K562 (cell line): Measurements from ENCODE around the gene U2AF1L4. TPM values are rescaled to one million over a fixed set of nuclear protein-coding genes. Genes with fewer than 3 reads are reported as not detected.

Source experiments
- ATAC-seq: fragments of 200-7000 bp; cut with Tn5 transposase; 3 replicates; pipeline ENCODE4 v1.9.1; 2020; ENCODE audit warnings: moderate library complexity
- BruUV-seq: library from RNA; stranded (reverse); fragments of 400-500 nt; replicated peaks from 2 replicates; lab custom pipeline; 2021; lab: Mats Ljungman, UMichigan
- CTCF ChIA-PET: fragments of 300-600 bp; formaldehyde crosslinking; extraction: SDS; loops from one replicate; lab custom pipeline; 2021; ENCODE audit warnings: low intra/inter-chr PET ratio; lab: Yijun Ruan, JAX
- POLR2A ChIA-PET: fragments of 300-600, 350-650 bp; sonication (Branson Sonifier 250); formaldehyde crosslinking; extraction: SDS; loops from one replicate; lab custom pipeline; 2021; ENCODE audit warnings: antibody characterized with exemption, inconsistent platforms; lab: Yijun Ruan, JAX
- DNase-seq, 4 experiments: peaks; one replicate each; pipeline versions ENCODE4 v3.0.0 to v3.0.0-alpha.2; 2011 to 2018; ENCODE audit warnings: low spot score in 3 of 4, mixed read lengths in 3 of 4; ENCODE audit errors: extremely low read depth in 1 of 4
- FAIRE-seq: peaks from 2 replicates; lab custom pipeline; 2011; peaks lifted over from hg19 to GRCh38; lab: Jason Lieb, UNC
- H2AFZ ChIP-seq: 2 replicates; pipeline ENCODE4 v1.6.0; 2011; ENCODE audit warnings: low read depth, low read length, control low read depth, inconsistent platforms
- H3K27ac ChIP-seq: fragments of 200-600 bp; 3 replicates; pipeline ENCODE4 v1.8.0; 2011; ENCODE audit warnings: low read depth, mild to moderate bottlenecking, control low read depth, inconsistent platforms, low read length, moderate library complexity, mixed read lengths; ENCODE audit errors: extremely low read depth
- H3K27me3 ChIP-seq, 2 experiments: fragments of 300-600 bp in 1 of 2; 2 replicates in 1 of 2; 3 replicates in 1 of 2; pipeline versions ENCODE4 v1.6.0 to v1.8.0; 2011; ENCODE audit warnings: inconsistent platforms in 2 of 2, low read length in 2 of 2, mild to moderate bottlenecking in 1 of 2, mixed read lengths in 1 of 2, moderate library complexity in 1 of 2; ENCODE audit not compliant: control insufficient read depth in 2 of 2, insufficient read depth in 2 of 2
- H3K36me3 ChIP-seq: fragments of 300-600 bp; 3 replicates; pipeline ENCODE4 v1.8.0; 2011; ENCODE audit warnings: mild to moderate bottlenecking, low read length, inconsistent platforms; ENCODE audit not compliant: control insufficient read depth, insufficient read depth
- H3K4me1 ChIP-seq, 2 experiments: fragments of 200-600 bp in 1 of 2; replicated peaks in 1 of 2; 2 replicates in 1 of 2; 3 replicates in 1 of 2; pipeline versions ENCODE4 v1.5.1 to v1.8.0; 2011; ENCODE audit warnings: inconsistent platforms in 2 of 2, low read length in 2 of 2, mild to moderate bottlenecking in 1 of 2, mixed read lengths in 1 of 2, moderate library complexity in 1 of 2; ENCODE audit not compliant: control insufficient read depth in 2 of 2, insufficient read depth in 2 of 2
- H3K4me2 ChIP-seq: 2 replicates; pipeline ENCODE4 v1.6.1; 2011; ENCODE audit warnings: low read length, control low read depth, inconsistent platforms, mixed read lengths; ENCODE audit not compliant: insufficient read depth
- H3K4me3 ChIP-seq: fragments of 200-600 bp; sonication (generic), shearing (Covaris generic); 2 replicates; pipeline ENCODE4 v1.5.1; 2016; ENCODE audit warnings: control low read depth, inconsistent platforms
- H3K79me2 ChIP-seq: fragments of 200-600 bp; 3 replicates; pipeline ENCODE4 v1.8.0; 2011; ENCODE audit warnings: low read length, inconsistent platforms; ENCODE audit not compliant: control insufficient read depth, insufficient read depth
- H3K9ac ChIP-seq, 2 experiments: 2 replicates each; pipeline versions ENCODE4 v1.6.0 to v1.6.1; 2011; ENCODE audit warnings: low read depth in 2 of 2, low read length in 2 of 2, control low read depth in 1 of 2, inconsistent platforms in 1 of 2, mild to moderate bottlenecking in 1 of 2, mixed read lengths in 1 of 2; ENCODE audit not compliant: insufficient read depth in 1 of 2
- H3K9me1 ChIP-seq: one replicate; pipeline ENCODE4 v1.6.0; 2011; ENCODE audit warnings: inconsistent platforms, mild to moderate bottlenecking, low read length, moderate library complexity; ENCODE audit not compliant: control insufficient read depth, insufficient read depth
- H3K9me3 ChIP-seq: replicated peaks from 2 replicates; pipeline ENCODE4 v1.5.1; 2011; ENCODE audit warnings: low read depth, low read length, inconsistent platforms; ENCODE audit not compliant: control insufficient read depth, insufficient read depth
- H4K20me1 ChIP-seq: replicated peaks from 2 replicates; pipeline ENCODE4 v1.6.1; 2011; ENCODE audit warnings: low read length, inconsistent platforms, mixed read lengths; ENCODE audit not compliant: control insufficient read depth, insufficient read depth
- TRIM25 ChIP-seq: fragments of 450-650 bp; IDR thresholded peaks from 2 replicates; pipeline ENCODE4 v1.7.0; 2016; ENCODE audit warnings: borderline replicate concordance
- ZNF253 ChIP-seq: fragments of 250-450 bp; sonication (Bioruptor Pico); conservative IDR thresholded peaks from 2 replicates; pipeline ENCODE4 v1.6.1; 2021; ENCODE audit warnings: mild to moderate bottlenecking
- ZNF766 ChIP-seq: fragments of 200-800 bp; sonication (Bioruptor generic); conservative IDR thresholded peaks from 2 replicates; pipeline ENCODE4 v1.6.1; 2016; ENCODE audit warnings: missing genetic modification characterization, missing compliant biosample characterization
- whole genome bisulfite sequencing: fragments of 100-300 bp; shearing (Covaris generic); methylation state at CpG from one replicate; pipeline ENCODE4 v1.1.6; 2016; ENCODE audit warnings: low coverage, mixed read lengths; ENCODE audit not compliant: insufficient coverage; ENCODE audit errors: missing lambda C conversion rate; 5-methylcytosine and 5-hydroxymethylcytosine counted together
- in situ Hi-C: fragments of 300-500 bp; cut with MboI; formaldehyde crosslinking; loops from 4 replicates; pipeline ENCODE4 v1.15.0; 2018; ENCODE audit warnings: inconsistent platforms, mixed read lengths
- intact Hi-C: fragments of 100-400 bp; cut with micrococcal nuclease; formaldehyde crosslinking; loops from 2 replicates; pipeline ENCODE4 v1.14.2; 2022
- polyA plus RNA-seq, 8 experiments: library from polyadenylated mRNA; depleted of rRNA in 4 of 8; stranded (reverse) in 5 of 8; unstranded in 3 of 8; fragments of >200 nt; fragmentation: Nextera tagmentation in 2 of 8; fragmentation: Illumina TruSeq in 1 of 8; extraction: Ambion mirVana in 2 of 8; extraction: Trizol in 1 of 8; gene quantifications; 2 replicates each; pipeline versions ENCODE4 v1.2.1 to v1.2.3, GENCODE V29; 2011 to 2014; ENCODE audit warnings: inconsistent platforms in 1 of 8, missing spikeins in 1 of 8
- total RNA-seq, 7 experiments: library from RNA; depleted of rRNA in 6 of 7; stranded (reverse); fragments of >200 nt in 6 of 7; fragmentation: Illumina TruSeq in 2 of 7; extraction: Trizol in 2 of 7; gene quantifications; 2 replicates each; pipeline versions ENCODE4 v1.2.1 to v1.2.3, GENCODE V29; 2011 to 2021; ENCODE audit warnings: low replicate concordance in 1 of 7

U2AF1L4 gene
- total and polyA plus RNA-seq, 9 of the 15 experiments (the other 6 are each of a cell fraction or from before 2014, with no cell fraction given) = 8.4 to 19.5 (median 12.6) TPM

DNA sequence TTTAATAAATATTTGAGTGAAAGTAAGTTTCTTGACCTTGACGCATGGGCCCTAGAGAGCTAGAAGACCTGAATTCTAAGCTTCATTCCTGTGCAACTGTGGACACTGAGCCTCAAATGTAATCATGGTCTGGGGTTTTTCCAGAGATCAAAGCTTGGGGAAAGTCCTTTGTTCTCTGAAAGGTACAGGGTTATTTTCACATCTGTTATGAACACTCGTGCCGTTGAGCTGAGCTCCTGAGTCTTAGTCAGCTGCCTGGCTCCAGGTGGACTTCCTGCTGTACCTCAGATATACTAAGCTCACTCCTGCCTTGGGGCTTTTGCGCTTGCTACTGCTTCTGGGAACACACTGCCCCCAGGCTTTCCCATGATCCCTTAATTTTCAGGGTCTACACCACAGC lies 48.4 kb downstream of the U2AF1L4 start:
- Histone ChIP-seq H3K27me3 (no peaks in the 10 kb centered on the region), H3K4me2 (no peak overlapping the region), H3K36me3 (no peaks in the 10 kb centered on the region), H3K4me3 (no peak overlapping the region), H3K9me3 (peaks cover 5% of the 10 kb centered on the region; the same call in 1 of the 2 replicates), H3K9me1 (no peaks in the 10 kb centered on the region), H3K27ac (no peak overlapping the region), H2AFZ (no peak overlapping the region), H4K20me1 (no peaks in the 10 kb centered on the region), H3K79me2 (no peaks in the 10 kb centered on the region), H3K9ac (no peak overlapping the region), H3K4me1 (peaks cover 0 to under 1% of the 10 kb centered on the region in 2 experiments; a peak in 1 of 5 replicates)
- ATAC-seq (no peak), DNase-seq (no peak), FAIRE-seq (no peak)
- no TSS peak for BruUV-seq
- ChIA-PET CTCF (interaction anchor here (0.5 to 1.3 kb wide), 2 partner anchors 123 to 140 kb away, joined by 3 to 5 read pairs; no protein-coding TSS in a partner anchor), POLR2A (interaction anchor here (1.2 kb wide), 1 partner anchor 84 kb away, joined by 4 read pairs; the partner anchor contains the start of gene HAUS5)
- WGBS = 20% methylated on average over 4 of the region's 4 CpGs
- TF ChIP-seq TRIM25 (no peak), ZNF766 (CRISPR knock-in tag) (no peak), ZNF253 (CRISPR knock-in tag) (no peak)
- in situ Hi-C loops (no loop called here), intact Hi-C loops (no loop called here)
